SIG-M5 treated with dmso at 0.1 percent for 504 hours (cell line): ENCODE measurements around the gene TYSND1.
A peak's percentile ranks its signal among the peaks of the same experiment; 100 is the strongest.
"Not testable (repeated sequence)": the region's sequence is repeated elsewhere in the genome, so short reads cannot be mapped to it uniquely, and the experiment has no call there.

ENCODE experiments used
- DNase-seq: peaks from one replicate; lab custom pipeline; 2025; ENCODE audit not compliant: unreplicated experiment; lab: John Stamatoyannopoulos, UW

TYSND1 gene, protein sequence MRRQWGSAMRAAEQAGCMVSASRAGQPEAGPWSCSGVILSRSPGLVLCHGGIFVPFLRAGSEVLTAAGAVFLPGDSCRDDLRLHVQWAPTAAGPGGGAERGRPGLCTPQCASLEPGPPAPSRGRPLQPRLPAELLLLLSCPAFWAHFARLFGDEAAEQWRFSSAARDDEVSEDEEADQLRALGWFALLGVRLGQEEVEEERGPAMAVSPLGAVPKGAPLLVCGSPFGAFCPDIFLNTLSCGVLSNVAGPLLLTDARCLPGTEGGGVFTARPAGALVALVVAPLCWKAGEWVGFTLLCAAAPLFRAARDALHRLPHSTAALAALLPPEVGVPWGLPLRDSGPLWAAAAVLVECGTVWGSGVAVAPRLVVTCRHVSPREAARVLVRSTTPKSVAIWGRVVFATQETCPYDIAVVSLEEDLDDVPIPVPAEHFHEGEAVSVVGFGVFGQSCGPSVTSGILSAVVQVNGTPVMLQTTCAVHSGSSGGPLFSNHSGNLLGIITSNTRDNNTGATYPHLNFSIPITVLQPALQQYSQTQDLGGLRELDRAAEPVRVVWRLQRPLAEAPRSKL

DNA sequence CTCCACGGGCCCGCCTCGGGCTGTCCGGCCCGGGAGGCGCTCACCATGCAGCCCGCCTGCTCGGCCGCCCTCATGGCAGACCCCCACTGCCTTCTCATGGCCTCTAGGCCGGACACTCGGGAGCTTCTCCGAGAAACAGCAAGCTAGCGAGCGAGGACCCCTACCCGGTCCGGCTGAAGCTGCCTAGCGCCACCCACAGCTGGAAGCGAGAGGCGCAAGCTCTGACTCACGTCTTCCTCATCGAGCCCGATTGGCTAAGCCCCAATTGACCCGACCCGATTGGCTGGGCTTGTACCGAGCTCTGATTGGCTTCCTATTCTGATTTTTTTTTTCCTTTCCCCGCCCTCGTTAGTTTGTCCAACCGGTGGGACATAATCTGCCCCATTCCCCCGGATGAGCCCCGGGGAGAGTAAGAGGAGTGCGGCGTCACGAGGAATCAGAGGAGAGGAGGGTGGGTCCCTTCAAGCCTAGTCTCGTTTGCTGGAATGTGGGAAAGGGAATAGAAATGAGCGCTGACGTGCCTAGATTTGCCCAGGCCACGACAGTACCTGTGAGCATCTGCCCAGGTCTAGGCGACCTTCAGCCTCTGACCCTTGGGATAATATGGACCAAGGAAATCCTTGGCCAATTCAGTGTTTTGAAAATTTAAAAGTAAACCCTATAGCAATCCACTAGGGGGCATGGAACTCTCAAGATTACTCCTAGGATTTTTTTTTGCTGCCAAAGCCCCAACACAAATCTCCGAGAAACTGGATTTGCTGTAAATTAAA lies at the start of gene TYSND1:
TSS of gene TYSND1 (minus strand) at position 212 of the 770 bp plus-strand sequence. CDS start at position 98, 114 bp downstream.
- peak; percentile 96 for DNase-seq

DNA sequence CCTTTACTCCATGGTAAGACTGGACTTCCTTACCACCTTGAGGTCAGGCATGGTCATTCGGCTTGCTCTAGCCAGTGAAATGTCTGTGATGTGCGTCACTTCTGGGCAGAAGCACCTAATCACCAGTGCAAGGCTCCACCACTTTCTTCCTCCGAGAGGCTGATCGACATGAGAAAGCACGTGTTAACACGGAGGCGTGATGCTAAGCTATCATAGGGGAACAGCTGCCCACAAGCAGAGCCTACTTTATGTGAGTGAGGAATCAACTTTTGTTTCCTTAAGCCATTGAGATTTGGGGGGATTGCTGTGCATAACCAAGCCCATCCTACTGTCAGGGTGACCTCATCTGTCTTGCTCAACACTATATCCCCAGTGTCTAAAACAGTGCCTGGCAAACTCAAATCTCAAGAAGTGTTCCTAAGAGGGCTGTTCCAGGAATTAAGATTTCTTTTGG lies 46.9 kb upstream of the TYSND1 start:
- DNase-seq, result no peak

DNA sequence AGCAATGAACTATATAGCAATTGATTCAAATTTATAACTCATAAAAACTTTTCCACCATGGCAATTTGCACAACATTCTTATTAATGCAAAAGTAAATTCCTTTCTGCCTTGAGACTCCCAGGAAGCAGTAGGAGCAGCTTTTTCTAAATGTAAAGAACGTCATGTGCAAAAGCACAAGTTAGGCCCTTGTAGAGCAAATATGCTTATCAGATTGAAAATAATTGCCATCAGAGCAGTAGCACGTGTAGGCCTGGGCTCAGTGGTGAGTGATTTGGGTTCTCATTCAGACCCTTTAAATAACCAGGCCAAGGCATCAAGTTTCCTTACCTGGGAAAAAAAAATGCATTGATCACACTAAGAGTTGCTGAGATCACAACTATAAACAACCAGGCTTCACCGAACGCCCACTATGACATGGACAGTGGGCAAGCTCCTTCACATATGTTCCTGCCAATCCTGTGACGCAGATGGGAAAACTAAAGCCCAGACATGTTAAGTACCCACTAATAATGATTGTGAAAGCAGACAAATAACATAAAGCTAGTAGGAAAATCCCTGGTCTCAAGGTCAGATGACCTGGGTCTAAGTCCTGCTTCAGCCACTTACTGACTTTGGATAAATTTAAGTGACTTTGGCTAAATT lies 45.9 kb upstream of the TYSND1 start:
- no peak for DNase-seq

DNA sequence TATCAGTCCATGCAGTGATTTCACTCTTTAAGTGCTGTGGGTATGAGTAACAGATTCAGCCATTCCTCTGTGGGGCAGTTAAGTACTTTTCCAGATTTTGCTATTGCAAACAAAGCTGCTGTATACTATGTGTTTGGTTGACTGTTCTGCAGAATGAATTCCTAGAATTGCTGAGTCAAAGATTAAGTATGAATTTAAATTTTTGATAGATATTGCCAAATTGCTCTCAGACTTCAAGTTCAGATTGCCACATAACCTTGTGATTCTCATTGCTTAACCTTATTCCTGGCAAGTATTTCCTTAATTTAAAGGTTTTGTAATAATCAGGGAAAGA lies 45.4 kb upstream of the TYSND1 start:
- DNase-seq, result no peak

DNA sequence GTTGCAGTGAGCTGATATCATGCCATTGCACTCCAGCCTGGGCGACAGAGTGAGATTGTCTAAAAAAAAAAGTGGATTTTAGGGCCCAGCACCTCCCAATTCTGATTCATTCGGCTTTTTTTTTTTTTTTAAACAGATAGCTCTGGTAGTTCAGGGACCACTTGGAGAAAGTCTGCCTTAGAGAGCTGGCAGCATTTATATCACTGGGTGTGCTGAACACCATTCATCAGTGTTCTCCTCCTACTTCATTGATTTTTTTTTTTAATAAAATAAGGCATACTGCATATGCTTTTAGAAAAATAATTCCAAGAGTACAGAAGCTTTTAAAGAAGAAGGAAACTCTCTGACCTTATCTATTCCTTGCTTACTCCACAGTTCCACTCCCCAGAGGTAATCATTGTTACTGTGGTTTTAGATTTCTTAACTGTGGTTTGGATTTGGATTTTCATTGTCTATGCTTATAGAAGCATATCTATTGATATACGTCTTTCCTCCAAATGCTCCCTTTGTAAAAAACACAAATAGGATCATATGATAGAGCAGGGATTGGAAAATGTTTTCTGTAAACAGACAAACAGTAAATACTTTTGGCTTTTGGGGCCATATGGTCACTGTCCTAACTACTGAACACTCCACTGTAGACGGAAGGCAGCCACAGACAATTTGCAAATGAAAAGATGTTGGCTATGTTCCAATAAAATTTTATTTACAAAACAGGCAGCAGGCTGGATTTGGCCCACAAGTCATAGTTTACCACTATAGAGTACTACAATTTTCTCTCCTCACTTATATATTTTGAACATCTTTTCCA lies 44.9 kb upstream of the TYSND1 start:
- no peak for DNase-seq

DNA sequence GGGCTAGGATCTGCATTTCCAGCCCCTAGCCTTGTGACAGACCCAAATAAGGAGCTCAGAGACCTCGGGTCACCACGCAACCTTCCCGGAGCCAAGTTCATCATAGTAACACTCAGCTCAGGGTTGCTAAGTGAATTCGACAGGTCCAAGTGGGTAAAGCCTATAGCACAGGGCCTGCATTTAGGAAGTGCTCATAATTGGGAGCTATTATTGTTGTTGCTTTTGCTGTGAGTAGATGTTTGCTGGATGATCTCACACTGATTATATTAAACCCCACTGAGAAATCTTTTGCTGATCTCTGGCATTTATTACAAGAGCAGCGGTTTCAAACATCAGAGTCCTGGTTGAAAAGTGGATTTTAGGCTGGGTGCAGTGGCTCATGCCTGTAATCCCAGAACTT lies 44.1 kb upstream of the TYSND1 start:
- DNase-seq, result no peak

DNA sequence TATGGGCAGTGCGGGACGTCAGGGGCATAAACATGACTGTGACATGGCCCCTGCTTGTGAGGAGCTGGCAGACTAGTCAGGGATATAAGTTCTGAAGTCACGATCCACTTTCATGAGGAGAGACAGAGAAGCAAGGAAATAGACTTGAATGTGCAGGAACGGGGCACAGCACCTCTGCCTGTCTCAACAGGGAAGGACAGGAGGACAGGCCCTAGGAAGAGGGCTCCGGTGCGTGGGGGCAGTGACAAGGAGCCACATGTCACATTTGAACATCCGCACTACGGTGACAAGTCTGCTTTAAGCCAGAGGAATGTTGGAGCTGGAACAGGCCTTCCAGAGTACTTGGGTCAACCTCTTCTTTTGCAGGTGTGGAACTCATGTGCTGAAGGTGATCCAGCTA lies 43.6 kb upstream of the TYSND1 start:
- DNase-seq, result no peak

DNA sequence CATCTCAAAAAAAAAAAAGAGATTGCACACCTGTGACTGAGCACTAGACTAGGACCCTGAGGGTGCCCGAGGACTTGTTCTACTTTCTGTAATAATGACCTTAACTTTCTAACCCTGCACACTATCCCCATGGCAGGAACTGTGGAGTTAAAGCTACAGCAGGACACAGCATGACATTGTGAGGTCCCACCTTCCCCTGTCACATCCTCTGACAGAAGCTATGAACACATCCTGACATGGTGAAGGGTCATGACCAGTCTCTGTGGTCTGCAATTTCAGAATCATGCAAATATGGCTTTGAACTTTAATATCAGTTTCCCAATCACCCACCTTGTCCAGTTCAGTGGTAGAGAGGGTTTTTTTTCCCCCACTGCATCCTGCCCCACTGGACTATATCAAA lies 42.3 kb upstream of the TYSND1 start:
- no peak for DNase-seq

DNA sequence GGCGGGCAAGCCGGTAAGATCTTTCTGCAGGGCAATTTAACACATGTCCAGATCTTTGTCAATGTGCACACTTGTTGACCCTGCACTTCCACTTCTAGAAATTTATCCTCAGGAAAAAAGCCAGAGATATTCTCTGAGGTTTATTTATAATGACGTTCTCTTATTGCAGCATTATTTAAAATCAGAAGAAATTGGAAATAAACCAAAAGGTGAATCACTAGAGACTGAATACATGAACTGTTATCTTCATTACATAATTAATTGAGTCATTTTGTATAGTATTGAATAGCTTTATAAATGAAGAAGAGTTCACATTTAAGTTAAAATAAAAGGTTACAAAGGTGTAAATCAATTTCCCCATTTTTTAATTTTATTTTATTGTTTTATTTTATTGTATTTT lies 40.1 kb upstream of the TYSND1 start:
- DNase-seq, result no peak

DNA sequence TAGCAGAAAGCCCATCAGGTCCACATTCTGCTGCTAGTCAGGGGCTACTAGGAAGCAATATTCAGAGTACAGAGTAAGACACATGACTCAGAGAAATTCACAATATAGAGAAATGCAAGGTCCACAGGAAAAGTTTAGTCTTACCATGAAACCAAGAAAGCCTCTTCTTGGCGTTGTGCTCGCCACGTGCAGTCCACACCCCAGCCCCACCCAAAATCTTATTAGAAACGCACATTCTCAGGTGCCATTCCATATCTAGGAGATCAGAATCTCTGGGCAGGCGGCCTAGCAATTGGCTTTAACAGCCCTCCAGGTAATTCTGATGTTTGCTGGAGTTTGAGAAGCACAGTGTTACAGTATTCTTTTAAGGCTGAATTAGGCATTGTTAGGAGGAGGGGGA lies 39.6 kb upstream of the TYSND1 start:
- DNase-seq, result no peak

DNA sequence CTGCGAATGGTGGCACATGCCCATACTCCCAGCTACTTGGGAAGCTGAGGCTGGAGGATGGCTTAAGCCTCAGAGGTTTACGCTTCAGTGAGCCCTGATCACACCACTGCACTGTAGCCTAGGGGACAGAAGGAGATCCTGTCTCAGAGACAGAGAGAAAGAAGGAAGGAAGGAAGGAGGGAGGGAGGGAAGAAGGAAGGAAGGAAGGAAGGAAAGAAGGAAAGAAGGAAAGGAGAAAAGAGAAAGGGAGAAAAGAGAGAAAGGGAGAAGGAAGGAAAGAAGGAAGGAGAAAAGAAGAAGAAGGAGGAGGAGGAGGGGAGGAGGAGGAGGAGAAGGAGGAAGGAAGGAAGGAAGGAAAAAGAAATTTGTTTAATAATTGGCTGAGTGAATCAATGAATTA lies 36.8 kb upstream of the TYSND1 start:
- DNase-seq, result no peak

DNA sequence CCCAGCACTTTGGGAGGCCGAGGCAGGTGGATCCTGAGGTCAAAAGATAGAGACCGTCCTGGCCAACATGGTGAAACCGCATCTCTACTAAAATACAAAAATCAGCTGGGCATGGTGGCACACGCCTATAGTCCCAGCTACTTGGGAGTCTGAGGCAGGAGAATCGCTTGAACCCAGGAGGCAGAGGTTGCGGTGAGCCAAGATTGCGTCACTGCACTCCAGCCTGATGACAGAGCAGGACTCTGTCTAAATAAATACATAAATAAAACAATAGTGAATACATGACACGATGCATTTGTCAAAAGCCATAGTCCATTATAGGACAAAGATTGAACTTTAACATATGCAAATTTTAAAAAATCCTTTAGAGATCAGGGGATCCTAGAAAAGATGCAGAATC lies 32.7 kb upstream of the TYSND1 start:
- not testable (repeated sequence) for DNase-seq

DNA sequence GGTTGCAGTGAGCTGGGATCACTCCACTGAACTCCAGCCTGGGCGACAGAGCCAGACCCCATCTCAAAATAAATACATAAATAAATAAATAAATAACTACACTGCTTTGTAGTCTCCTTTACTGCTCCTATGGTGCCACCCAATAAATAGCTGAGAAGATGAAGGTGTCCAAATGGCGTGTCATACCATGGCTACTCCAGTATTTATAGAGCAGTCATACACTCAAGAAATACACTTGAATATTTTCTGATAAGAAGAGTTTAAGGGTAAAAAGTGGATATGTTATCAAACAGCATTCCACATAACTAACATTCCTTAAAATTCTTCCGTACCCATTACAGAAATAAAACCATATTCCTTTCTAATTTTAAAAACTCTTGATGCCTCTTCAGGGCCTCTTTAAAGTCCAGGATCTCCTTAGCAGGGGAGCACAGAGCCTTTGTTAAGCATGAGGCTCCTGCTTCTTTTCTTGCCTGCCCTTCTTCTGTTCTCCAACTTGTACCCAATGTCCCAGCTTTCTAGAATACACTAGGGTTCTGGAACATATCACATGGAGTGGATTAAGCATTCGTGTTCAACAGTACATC lies 31.7 kb upstream of the TYSND1 start:
- no peak for DNase-seq

DNA sequence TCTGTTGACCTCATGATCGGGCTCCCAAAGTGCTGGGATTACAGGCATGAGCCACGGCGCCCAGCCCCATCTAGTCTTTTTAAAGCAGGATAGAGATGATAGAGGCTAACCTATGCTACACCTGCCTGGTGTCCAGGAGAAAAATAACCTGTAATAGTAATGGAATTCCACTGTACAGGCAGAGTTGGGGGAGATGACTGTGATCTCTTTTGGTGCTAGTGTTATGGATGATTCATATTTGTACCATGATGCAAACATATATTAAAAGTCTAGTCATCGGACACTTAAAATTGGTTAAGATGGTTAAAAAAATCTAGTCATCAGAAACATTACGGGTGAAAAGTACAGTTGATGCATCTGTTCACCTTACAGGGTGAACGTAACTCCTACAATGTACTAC lies 29.9 kb upstream of the TYSND1 start:
- no peak for DNase-seq

DNA sequence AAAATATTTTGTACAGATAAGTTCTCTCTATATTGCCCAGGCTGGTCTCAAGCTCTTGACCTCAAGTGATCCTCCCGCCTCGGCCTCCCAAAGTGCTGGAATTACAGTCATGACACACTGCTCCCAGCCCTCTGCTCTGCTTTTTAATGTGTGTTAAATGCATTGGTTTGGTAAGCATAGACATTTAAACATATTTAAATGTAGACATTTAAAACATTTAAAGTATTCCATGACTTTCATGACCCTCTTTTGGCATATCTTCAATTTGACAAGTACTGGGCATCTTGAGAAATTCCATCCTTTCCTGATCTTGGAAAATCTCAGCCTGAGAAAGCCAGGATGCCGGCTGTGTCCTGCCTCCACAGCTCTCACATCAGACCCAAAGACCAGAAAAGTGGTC lies 29.0 kb upstream of the TYSND1 start:
- no peak for DNase-seq

DNA sequence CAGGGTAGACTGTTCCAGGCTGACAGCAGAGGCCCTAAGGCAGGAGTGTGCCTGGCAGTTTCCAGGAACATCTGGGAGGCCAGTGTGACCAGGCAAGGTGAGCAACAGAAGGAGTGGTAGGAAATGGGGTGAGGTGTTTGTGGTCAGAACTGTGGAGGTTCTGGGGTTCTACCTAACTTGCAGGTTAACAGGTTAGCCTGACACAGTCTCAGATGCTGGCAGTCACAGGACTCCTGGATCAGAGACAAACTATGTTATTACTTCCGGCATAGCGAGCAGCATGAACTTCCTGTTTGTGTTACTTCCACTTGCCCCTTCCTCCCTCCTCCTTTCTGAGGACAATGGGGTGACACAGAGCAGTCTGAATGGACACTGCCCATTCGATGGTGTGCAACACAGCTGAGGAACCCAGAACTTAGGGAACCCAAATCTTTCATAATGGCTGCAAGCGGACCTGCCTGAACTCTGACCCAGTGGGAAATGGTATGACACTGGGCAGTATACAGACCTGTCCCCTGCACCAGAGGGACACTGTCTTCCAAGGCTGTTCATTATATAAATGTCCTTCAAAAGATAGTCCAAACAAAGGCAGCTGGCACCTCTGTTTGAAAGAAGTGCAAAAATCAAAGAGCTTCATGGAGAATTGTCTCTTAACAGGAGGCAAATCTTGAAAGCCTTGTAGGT lies 27.7 kb upstream of the TYSND1 start:
- no peak for DNase-seq

DNA sequence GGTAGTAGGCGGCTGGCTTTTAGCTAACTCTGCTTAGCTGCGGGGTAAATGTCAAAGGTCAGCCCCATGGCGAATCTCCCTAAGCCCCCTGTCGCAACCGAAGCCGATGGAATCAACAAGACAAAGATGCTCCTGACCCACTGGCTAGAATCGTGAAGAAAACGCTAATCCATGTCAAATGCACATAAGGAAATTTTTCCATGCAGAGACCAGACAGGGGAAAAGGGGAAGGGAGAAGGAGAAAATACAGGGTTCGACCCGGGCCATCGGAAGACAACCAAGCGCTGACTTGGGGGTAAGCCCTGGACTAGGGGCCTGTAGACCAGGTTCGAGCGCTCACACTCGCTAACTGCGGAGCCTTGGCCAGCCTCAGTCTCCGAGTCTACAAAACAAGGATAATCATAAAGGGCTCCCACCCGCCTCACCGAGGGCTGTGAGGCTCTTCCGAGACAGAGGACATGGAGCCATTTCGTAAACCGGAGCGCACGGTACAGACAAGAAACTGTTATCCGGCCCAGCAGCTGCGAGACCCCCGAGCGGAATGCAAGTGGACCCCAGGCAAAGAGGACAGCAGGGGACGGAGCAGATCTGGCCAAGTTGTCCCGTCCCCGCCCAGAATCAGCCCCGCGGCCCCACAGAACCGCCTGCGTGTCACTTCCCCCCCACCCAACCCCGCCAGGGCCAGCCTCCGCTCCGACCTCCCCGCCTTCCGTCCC lies 23.3 kb upstream of the TYSND1 start:
- no peak for DNase-seq

DNA sequence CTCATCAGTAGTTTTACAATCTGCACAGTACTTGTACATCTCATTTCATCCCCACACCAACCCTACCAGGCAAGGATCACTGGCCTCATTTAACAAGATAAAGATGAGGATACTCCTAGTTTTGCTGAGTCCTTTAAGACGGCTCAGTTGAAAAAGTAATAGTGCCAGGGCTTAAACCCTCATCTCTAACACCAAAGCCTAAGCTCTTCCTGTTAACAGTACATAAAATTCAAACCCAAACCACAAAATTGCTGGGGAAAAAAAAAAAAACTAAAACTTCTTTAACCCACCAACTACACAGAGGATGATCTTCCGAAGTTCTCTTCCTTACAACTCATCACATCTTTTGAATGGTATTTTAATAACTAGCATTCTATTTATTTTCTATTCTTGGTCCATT lies 22.5 kb upstream of the TYSND1 start:
- DNase-seq, result no peak

DNA sequence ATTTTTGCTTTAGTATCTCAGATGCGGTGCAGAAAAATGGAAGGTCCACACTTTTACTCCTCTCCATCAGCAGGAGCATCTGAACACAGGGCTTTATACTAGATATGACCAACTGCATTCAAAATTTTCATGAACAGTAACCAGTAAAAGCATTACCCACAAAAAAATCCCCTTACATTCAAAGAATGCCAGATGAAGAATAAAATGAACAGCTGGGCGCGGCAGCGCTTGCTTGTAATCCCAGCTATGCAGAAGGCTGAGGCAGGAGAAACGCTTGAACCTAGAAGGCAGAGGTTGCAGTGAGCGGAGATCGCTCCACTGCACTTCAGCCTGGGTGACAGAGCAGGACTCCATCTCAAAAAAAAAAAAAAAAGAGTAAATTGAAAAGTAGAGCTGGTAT lies 20.7 kb upstream of the TYSND1 start:
- DNase-seq, result no peak
